Measurements from ENCODE around the gene AOPEP. TPM values are rescaled to one million over a fixed set of nuclear protein-coding genes. Genes with fewer than 3 reads are reported as not detected.

The AOPEP gene
- total RNA-seq, 1 experiment from 2014 or later = 15.0 TPM

GRCh38 chr9:94680621-94681020, 45.9 kb upstream of the AOPEP start:
- no peak overlapping the region for H3K23ac ChIP-seq (ENCODE audit: insufficient read length, low read depth, low read length)
- no peak overlapping the region for H2AK5ac ChIP-seq (ENCODE audit: insufficient read length, low read length)
- H3K79me2 ChIP-seq (ENCODE audit: insufficient read depth, low read length) = no peaks in the 10 kb centered on the region
- no peak overlapping the region for H3K18ac ChIP-seq (ENCODE audit: insufficient read length, low read depth, low read length)
- no peaks in the 10 kb centered on the region for H3K27me3 ChIP-seq (ENCODE audit: insufficient read depth, low read length)
- no CpG with 5 or more reads among the region's 2 CpGs for WGBS (ENCODE audit: extremely low coverage, insufficient read length, low lambda C conversion rate)
- peaks cover 4 to 8% of the 10 kb centered on the region in 2 experiments for H3K4me1 Mint-ChIP-seq
- no peaks in the 10 kb centered on the region for H3K4me1 ChIP-seq (ENCODE audit: insufficient read depth, low read length)
- no peak overlapping the region for H3K27ac Mint-ChIP-seq
- no peaks in the 10 kb centered on the region for H3K27me3 Mint-ChIP-seq (ENCODE audit: low read depth)
- H4K91ac ChIP-seq (ENCODE audit: insufficient read length, low read depth, low read length) = no peak overlapping the region
- H3T11ph ChIP-seq (ENCODE audit: low read length) = no peak overlapping the region
- H4K8ac ChIP-seq (replicated peaks; ENCODE audit: insufficient read length, low read depth, low read length) = no peak overlapping the region
- H3K9me3 Mint-ChIP-seq = no peaks in the 10 kb centered on the region
- no peak overlapping the region for H2BK120ac ChIP-seq (ENCODE audit: low read depth, low read length, poor library complexity, severe bottlenecking)
- H4K20me1 ChIP-seq (ENCODE audit: control insufficient read depth, insufficient read depth, insufficient read length) = no peaks in the 10 kb centered on the region
- no peak overlapping the region for H3K56ac ChIP-seq (ENCODE audit: insufficient read length, low read depth, low read length)
- H3K23me2 ChIP-seq (ENCODE audit: insufficient read length, low read depth, low read length, poor library complexity, severe bottlenecking) = no peaks in the 10 kb centered on the region
- no peak for TF ChIP-seq CTCF (conservative IDR thresholded peaks at IDR 0.05)
- H2BK20ac ChIP-seq (ENCODE audit: low read depth, low read length, poor library complexity, severe bottlenecking) = no peak overlapping the region
- H3K4me2 ChIP-seq (ENCODE audit: insufficient read depth, insufficient read length, low read length) = no peak overlapping the region
- DNase-seq = no peak
- no peak overlapping the region for H2BK15ac ChIP-seq (ENCODE audit: low read depth, low read length)
- no peak overlapping the region for H2AFZ ChIP-seq (ENCODE audit: low read length)
- H3K4me3 Mint-ChIP-seq = no peak overlapping the region
- H3K4ac ChIP-seq (ENCODE audit: low read depth, low read length) = no peak overlapping the region
- no peak overlapping the region for H3K9ac ChIP-seq (ENCODE audit: extremely low read depth, insufficient read length, low read length)
- H3K9me3 ChIP-seq (ENCODE audit: control insufficient read depth, low read depth, low read length) = no peaks in the 10 kb centered on the region
- H3K14ac ChIP-seq (ENCODE audit: insufficient read depth, low read length) = no peak overlapping the region
- H2BK5ac ChIP-seq (ENCODE audit: insufficient read length, low read length) = no peak overlapping the region
- no peak overlapping the region for H4K5ac ChIP-seq (ENCODE audit: insufficient read length, low read depth, low read length)
- H3K36me3 Mint-ChIP-seq (ENCODE audit: insufficient read depth in 1 of 3, low read depth in 3 of 3) = no peaks in the 10 kb centered on the region
- H3K79me1 ChIP-seq (ENCODE audit: insufficient read depth, low read depth, low read length, poor library complexity, severe bottlenecking) = no peaks in the 10 kb centered on the region
- H2BK12ac ChIP-seq (ENCODE audit: insufficient read length, low read depth, low read length) = no peak overlapping the region
- no peak overlapping the region for H3K27ac ChIP-seq (ENCODE audit: insufficient read length, low read depth, low read length)
